Muscle of leg (tissue), 16 donors: Measurements from ENCODE around the gene TRIM27. TPM values are rescaled to one million over a fixed set of nuclear protein-coding genes. Genes with fewer than 3 reads are reported as not detected.
"Not testable (repeated sequence)": the region's sequence is repeated elsewhere in the genome, so short reads cannot be mapped to it uniquely, and the experiment has no call there.

Experiments
- DNase-seq: peaks from one replicate; pipeline ENCODE4 v3.0.0; 2013
- H3K27ac ChIP-seq: one replicate; pipeline ENCODE4 v1.5.1; 2013; ENCODE audit warnings: mild to moderate bottlenecking, low read length, control low read depth
- H3K27me3 ChIP-seq: one replicate; pipeline ENCODE4 v1.6.1; 2013; ENCODE audit warnings: low read length; ENCODE audit not compliant: control insufficient read depth, insufficient read depth
- H3K36me3 ChIP-seq: one replicate; pipeline ENCODE4 v1.6.1; 2013; ENCODE audit warnings: low read length; ENCODE audit not compliant: control insufficient read depth, insufficient read depth
- H3K4me1 ChIP-seq: one replicate; pipeline ENCODE4 v1.6.1; 2013; ENCODE audit warnings: low read length; ENCODE audit not compliant: control insufficient read depth, insufficient read depth
- H3K4me3 ChIP-seq: one replicate; pipeline ENCODE4 v1.5.1; 2013; ENCODE audit warnings: low read length, control low read depth
- H3K9me3 ChIP-seq: replicated peaks from 2 replicates; pipeline ENCODE4 v1.6.1; 2013; ENCODE audit warnings: low read depth, low read length; ENCODE audit not compliant: control insufficient read depth
- WGBS: methylation state at CpG from one replicate; pipeline ENCODE4 v1.1.5; 2013; ENCODE audit warnings: missing lambda C conversion rate; ENCODE audit not compliant: insufficient coverage; 5-methylcytosine and 5-hydroxymethylcytosine counted together
- long read RNA-seq, 11 donors: transcript quantifications; one replicate each; lab custom pipeline, GENCODE V29; 2026
- polyA plus RNA-seq, 8 donors: library from polyadenylated mRNA; unstranded; fragments of 120-200 nt; gene quantifications; one replicate each; pipeline versions ENCODE4 v1.2.1 to v1.2.3, GENCODE V29; 2013; ENCODE audit warnings: inconsistent platforms in 1 of 8, low replicate concordance in 1 of 8; ENCODE audit not compliant: insufficient read length in 8 of 8, insufficient read depth in 1 of 8
- total RNA-seq: library from RNA; stranded (reverse); fragments of 120-200 nt; gene quantifications from one replicate; pipeline ENCODE4 v1.2.4, GENCODE V29; 2013

TRIM27 gene, protein sequence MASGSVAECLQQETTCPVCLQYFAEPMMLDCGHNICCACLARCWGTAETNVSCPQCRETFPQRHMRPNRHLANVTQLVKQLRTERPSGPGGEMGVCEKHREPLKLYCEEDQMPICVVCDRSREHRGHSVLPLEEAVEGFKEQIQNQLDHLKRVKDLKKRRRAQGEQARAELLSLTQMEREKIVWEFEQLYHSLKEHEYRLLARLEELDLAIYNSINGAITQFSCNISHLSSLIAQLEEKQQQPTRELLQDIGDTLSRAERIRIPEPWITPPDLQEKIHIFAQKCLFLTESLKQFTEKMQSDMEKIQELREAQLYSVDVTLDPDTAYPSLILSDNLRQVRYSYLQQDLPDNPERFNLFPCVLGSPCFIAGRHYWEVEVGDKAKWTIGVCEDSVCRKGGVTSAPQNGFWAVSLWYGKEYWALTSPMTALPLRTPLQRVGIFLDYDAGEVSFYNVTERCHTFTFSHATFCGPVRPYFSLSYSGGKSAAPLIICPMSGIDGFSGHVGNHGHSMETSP
- total RNA-seq (47.7 TPM), polyA plus RNA-seq (10 to 100 TPM; 39.6 to 52.3 (median 45.8) TPM)
- long read RNA-seq, donor 1, partial matches to known transcripts, result 0 of 4 reads
- long read RNA-seq, donor 1, other reads (novel, unspliced or antisense), result 0 of 4 reads
- long read RNA-seq, donor 2, partial matches to known transcripts, result 0 of 3 reads
- long read RNA-seq, donor 2, other reads (novel, unspliced or antisense), result 0 of 3 reads
- long read RNA-seq, donor 3, full-length matches to known transcripts, result 14 of 14 reads
- long read RNA-seq, donor 3, partial matches to known transcripts, result 0 of 14 reads
- long read RNA-seq, donor 3, other reads (novel, unspliced or antisense), result 0 of 14 reads
- long read RNA-seq, donor 4, transcript TRIM27-202 (8 exons, 2,967 nt), result major isoform, 6 of 11 reads
- long read RNA-seq, donor 4, partial matches to known transcripts, result 5 of 11 reads
- long read RNA-seq, donor 4, other reads (novel, unspliced or antisense), result 0 of 11 reads
- long read RNA-seq, donor 5, transcript TRIM27-202 (8 exons, 2,967 nt), result major isoform, 34 of 34 reads
- long read RNA-seq, donor 5, partial matches to known transcripts, result 0 of 34 reads
- long read RNA-seq, donor 5, other reads (novel, unspliced or antisense), result 0 of 34 reads
- long read RNA-seq, donor 6, transcript TRIM27-202 (8 exons, 2,967 nt), result major isoform, 18 of 18 reads
- long read RNA-seq, donor 6, partial matches to known transcripts, result 0 of 18 reads
- long read RNA-seq, donor 6, other reads (novel, unspliced or antisense), result 0 of 18 reads
- long read RNA-seq, donor 7, transcript TRIM27-202 (8 exons, 2,967 nt), result major isoform, 12 of 12 reads
- long read RNA-seq, donor 7, partial matches to known transcripts, result 0 of 12 reads
- long read RNA-seq, donor 7, other reads (novel, unspliced or antisense), result 0 of 12 reads
- long read RNA-seq, donor 8, full-length matches to known transcripts, result 6 of 6 reads
- long read RNA-seq, donor 8, partial matches to known transcripts, result 0 of 6 reads
- long read RNA-seq, donor 8, other reads (novel, unspliced or antisense), result 0 of 6 reads
- long read RNA-seq, donor 9, partial matches to known transcripts, result 0 of 4 reads
- long read RNA-seq, donor 9, other reads (novel, unspliced or antisense), result 0 of 4 reads
- long read RNA-seq, donor 10, transcript TRIM27-202 (8 exons, 2,967 nt), result major isoform, 14 of 15 reads
- long read RNA-seq, donor 10, partial matches to known transcripts, result 0 of 15 reads
- long read RNA-seq, donor 10, other reads (novel, unspliced or antisense), result 0 of 15 reads
- long read RNA-seq, donor 11, transcript TRIM27-202 (8 exons, 2,967 nt), result major isoform, 12 of 12 reads
- long read RNA-seq, donor 11, partial matches to known transcripts, result 0 of 12 reads
- long read RNA-seq, donor 11, other reads (novel, unspliced or antisense), result 0 of 12 reads

DNA sequence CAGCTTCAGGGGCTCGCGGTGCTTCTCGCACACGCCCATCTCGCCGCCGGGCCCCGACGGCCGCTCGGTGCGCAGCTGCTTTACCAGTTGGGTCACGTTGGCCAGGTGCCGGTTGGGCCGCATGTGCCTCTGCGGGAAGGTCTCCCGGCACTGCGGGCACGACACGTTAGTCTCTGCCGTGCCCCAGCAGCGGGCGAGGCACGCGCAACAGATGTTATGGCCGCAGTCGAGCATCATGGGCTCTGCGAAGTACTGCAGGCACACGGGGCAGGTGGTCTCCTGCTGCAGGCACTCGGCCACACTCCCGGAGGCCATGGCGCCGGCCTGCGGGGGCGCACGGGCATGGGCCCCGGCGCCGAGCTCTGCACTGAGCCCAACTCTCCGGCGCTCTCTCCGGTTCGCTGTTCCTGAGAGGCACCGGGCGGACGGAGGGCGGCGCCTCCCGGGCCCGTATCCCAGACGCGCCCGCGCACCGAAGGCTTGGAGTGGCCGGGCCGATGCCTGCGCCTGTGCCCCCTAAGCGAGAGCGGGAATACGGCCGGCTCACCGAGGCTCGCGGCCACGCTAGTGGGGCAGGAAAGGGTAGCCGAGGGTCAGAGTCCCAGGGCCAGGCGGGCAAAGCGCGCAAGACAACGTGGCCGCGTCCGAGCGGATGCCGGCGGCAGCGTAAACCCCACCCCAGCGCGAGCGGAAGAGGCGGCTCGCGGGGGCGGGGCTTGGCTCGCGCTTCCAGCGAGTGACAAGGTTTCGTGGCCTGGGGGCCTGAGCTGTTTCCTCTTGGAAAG is at the start of gene TRIM27:
TSS of gene TRIM27 (minus strand) at position 668 of the 785 bp plus-strand sequence. CDS start at position 315, 353 bp downstream.
- peak; percentile 97 for DNase-seq
- H3K27me3 ChIP-seq, result no peaks in the 10 kb centered on the region
- peak within 1 kb of the TSS; percentile 96 for H3K4me3 ChIP-seq
- under 1% methylated on average over 89 of the region's 89 CpGs for WGBS
- H3K4me1 ChIP-seq, result peaks cover 7% of the 10 kb centered on the region
- H3K36me3 ChIP-seq, result peaks cover 37% of the 10 kb centered on the region
- peak within 1 kb of the TSS; percentile 98 for H3K27ac ChIP-seq
- H3K9me3 ChIP-seq, result no peaks in the 10 kb centered on the region

DNA sequence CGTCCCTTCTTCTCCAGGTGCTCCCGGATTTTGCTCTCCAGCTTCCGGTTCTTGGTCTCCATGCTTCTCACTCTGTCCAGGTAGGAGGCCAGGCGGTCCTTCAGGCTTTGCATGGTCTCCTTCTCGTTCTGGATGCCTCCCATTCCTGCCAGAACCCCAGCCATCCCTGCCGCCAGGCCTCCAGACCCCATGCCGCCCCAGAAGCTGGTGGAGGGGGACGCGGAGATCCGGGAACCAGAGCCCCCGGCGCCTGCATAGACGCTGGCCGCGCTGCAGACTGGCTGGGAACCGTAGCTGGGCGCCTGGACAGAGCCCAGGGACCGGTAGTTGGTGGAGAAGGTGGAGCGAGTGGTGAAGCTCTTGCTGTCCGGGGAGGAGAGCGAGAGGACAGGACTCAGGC is 46.3 kb upstream of the TRIM27 start:
- not testable (repeated sequence) for DNase-seq, H3K27me3 ChIP-seq, H3K4me1 ChIP-seq, H3K36me3 ChIP-seq, H3K9me3 ChIP-seq, H3K27ac ChIP-seq, H3K4me3 ChIP-seq
- WGBS, result 88% methylated on average over 21 of the region's 21 CpGs

DNA sequence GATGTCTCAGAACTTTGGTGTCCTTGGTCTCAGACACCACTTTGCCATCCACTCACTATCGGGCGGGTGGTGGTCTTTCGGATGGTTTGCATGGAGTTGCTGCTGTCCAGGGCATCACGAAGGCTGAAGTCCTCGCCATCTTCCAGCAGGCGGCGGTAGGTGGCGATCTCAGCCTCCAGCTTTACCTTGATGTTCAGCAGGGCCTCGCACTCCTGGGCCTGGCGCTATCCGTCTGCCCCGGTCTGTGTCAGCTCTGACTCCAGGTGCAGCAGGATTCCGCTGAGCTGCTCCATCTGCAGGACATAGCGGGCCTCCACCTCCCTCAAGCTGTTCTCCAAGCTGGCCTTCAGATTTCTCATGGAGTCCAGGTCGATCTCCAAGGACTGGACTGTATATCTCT is 45.3 kb upstream of the TRIM27 start:
- Histone ChIP-seq H3K27me3 (no peaks in the 10 kb centered on the region), H3K4me3 (no peak overlapping the region), H3K27ac (no peak overlapping the region), H3K9me3 (no peaks in the 10 kb centered on the region), H3K4me1 (no peaks in the 10 kb centered on the region), H3K36me3 (no peaks in the 10 kb centered on the region)
- DNase-seq, result no peak
- WGBS, result 63% methylated on average over 15 of the region's 15 CpGs

DNA sequence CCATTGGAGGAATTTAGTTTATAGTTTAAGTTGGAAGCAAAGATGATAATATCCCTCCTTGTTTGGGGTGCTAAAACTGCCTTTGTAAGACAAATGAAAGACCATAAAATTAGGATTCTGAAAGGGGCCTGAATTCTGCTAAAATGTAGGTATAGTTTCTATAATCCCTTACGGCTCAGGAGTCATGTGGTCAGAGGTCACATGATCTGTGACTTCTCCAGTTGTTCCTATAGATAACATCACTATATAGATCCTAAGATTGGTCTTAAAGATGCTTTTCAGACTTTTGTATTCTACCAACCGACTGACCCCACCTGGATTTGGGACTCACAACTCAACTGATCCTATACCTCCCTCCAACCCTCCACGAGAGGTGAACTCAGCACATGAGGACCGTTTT is 44.7 kb upstream of the TRIM27 start:
- H3K9me3 ChIP-seq, result no peaks in the 10 kb centered on the region
- no peak for DNase-seq
- H3K36me3 ChIP-seq, result no peaks in the 10 kb centered on the region
- H3K4me1 ChIP-seq, result no peaks in the 10 kb centered on the region
- H3K27ac ChIP-seq, result no peak overlapping the region
- WGBS, result 88% methylated on average over 3 of the region's 4 CpGs
- H3K27me3 ChIP-seq, result no peaks in the 10 kb centered on the region
- no peak overlapping the region for H3K4me3 ChIP-seq

DNA sequence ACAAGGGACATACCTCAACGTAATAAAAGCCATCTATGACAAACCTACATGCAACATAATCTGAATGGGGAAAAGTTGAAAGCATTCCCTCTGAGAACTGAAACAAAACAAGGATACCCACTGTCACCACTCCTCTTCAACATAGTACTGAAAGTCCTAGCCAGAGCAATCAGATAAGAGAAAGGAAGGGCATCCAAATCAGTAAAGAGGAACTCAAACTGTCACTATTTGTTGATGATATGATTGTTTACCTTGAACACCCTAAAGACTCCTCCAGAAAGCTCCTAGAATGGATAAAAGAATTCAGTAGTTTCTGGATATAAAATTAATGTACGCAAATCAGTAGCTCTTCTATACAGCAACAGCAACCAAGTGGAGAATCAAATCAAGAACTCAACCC is 41.9 kb upstream of the TRIM27 start:
- H3K4me1 ChIP-seq, result no peaks in the 10 kb centered on the region
- WGBS, result no CpG with 5 or more reads among the region's 2 CpGs
- DNase-seq, result no peak
- no peaks in the 10 kb centered on the region for H3K36me3 ChIP-seq
- no peak overlapping the region for H3K4me3 ChIP-seq
- H3K9me3 ChIP-seq, result no peaks in the 10 kb centered on the region
- no peak overlapping the region for H3K27ac ChIP-seq
- no peaks in the 10 kb centered on the region for H3K27me3 ChIP-seq

DNA sequence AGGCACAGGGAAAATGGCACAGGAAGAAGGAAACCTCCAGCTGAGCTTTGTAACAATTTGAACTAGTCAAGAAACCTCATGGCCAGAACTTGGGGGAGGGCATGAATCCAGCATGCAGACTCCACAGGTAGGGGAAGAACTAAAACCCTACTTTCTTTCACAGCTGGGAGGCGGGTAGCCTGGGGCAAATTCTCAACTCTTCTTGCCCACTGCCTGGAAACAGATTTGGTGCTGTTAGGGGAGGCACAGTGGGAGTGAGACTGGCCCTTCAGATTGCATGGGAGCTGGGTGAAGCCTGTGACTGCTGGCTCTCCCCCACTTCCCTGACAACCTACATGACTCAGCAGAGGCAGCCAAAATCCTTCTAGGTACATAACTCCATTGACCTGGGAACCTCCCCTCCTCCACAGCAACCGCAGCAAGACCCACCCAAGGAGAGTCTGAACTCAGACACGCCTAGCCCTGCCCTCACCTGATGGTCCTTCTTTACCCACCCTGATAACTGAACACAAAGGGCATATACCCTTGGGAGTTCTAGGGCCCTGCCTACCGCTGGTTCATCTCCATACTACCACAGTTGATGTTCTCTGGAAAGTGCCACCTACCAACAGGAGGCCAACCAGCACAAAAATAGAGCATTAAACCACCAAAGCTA is 37.2 kb upstream of the TRIM27 start:
- Histone ChIP-seq H3K27me3 (no peaks in the 10 kb centered on the region), H3K9me3 (no peaks in the 10 kb centered on the region), H3K4me3 (no peak overlapping the region), H3K36me3 (no peaks in the 10 kb centered on the region), H3K27ac (no peak overlapping the region), H3K4me1 (no peaks in the 10 kb centered on the region)
- no peak for DNase-seq
- WGBS, result 79% methylated on average over 2 of the region's 4 CpGs

DNA sequence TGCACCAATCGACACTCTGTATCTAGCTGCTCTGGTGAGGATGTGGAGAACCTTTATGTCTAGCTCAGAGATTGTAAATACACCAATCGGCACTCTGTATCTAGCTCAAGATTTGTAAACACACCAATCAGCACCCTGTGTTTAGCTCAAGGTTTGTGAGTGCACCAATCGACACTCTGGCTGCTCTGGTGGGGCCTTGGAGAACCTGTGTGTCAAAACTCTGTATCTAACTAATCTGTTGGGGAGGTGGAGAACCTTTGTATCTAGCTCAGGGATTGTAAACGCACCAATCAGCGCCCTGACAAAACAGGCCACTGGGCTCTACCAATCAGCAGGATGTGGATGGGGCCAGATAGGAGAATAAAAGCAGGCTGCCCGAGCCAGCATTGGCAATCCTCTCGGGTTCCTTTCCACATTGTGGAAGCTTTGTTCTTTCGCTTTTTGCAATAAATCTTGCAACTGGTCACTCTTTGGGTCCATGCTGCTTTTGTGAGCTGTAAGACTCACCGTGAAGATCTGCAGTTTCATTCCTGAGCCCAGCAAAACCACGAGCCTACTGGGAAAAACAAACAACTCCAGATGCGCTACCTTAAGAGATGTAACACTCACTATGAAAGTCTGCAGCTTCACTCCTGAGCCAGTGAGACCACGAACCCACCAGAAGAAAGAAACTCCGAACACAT is 34.9 kb upstream of the TRIM27 start:
- WGBS, result 74% methylated on average over 6 of the region's 13 CpGs
- DNase-seq, H3K4me1 ChIP-seq, H3K27ac ChIP-seq, H3K4me3 ChIP-seq, H3K9me3 ChIP-seq, H3K36me3 ChIP-seq: not testable (repeated sequence)
- H3K27me3 ChIP-seq, result peaks cover 12% of the 10 kb centered on the region

DNA sequence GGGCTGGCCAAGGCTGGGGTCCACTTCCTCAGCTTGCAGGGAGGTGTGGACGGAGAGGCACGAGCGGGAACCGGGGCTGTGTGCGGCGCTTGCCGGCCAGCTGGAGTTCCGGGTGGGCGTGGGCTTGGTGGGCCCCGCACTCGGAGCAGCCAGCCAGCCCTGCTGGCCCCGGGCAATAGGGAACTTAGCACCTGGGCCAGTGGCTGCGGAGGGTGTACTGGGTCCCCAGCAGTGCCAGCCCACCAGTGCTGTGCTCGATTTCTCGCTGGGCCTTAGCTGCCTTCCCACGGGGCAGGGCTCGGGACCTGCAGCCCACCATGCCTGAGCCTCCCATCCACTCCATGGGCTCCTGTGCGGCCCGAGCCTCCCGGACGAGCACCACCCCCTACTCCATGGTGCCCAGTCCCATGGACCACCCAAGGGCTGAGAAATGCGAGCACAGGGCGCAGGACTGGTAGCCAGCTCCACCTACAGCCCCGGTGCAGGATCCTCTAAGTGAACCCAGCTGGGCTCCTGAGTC is 34.1 kb upstream of the TRIM27 start:
- H3K4me1 ChIP-seq, H3K4me3 ChIP-seq, H3K36me3 ChIP-seq, DNase-seq, H3K9me3 ChIP-seq, H3K27ac ChIP-seq: not testable (repeated sequence)
- WGBS, result 92% methylated on average over 19 of the region's 24 CpGs
- peaks cover 16% of the 10 kb centered on the region for H3K27me3 ChIP-seq
